T1000 (cell line): ENCODE results near the gene FAM50B.

ENCODE experiments used
- DNase-seq: peaks from one replicate; lab custom pipeline; 2025; ENCODE audit warnings: mixed read lengths; lab: John Stamatoyannopoulos, UW

FAM50B gene

GRCh38 chr6:3873051-3873450 is 23.9 kb downstream of the FAM50B start:
- no peak for DNase-seq

DNA sequence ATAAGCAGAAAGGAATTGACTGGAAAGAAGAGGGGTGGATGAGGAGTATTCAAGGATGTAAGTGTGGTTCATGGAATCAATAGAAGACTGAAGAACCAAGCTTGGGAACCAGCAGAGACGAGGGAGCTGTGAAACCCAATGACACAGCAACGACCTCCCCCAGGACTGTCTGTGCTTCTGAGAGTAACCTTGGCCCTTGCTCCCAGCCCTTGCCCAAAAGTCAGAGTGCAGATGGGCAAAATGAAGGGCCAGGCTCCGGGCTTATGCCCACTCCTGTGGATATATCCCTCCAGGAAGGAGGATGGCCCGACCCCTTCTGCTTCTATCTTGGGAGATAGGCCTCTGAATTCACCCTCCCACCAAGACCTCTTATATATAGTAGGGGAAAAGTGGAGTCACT is 24.9 kb downstream of the FAM50B start:
- no peak for DNase-seq

DNA sequence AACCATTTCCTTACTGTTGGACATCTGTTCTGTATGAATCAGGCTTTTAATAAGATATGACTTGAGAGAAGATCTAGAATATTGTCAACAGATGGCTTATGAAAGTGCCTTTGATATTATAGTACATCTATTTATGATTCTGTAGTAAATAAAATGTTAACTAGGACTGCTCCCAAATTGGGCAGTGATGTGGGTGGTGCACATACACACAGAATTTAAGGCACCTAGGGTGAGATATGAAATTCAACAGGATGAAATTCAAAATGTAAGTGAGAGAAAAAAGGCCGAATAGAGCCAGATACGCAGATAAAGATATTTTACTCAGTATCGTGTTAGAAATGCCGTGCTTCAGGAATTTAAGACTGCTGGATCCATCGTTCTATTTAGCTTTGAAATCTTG is 26.3 kb downstream of the FAM50B start:
- no peak for DNase-seq

DNA sequence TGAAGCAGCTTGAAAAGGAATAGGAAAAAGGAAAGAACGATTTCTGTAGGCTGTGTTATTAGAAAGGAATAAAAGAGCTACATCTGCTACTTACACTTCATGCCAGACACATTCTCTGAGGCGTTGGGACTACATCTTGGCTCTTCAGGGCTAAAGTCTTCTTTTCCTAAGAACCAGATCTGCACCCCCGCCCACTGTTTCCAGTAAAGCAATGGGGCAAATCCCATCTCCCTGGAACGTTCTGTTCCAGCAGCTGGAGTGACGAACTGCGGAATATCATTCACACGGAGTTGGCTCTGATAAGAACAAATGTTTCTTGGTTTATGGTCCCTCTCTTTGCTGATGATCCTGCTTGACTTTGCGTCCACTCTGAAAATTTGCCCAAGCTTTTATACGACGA is 26.9 kb downstream of the FAM50B start:
- DNase-seq: no peak

- DNase-seq: no peak
Observed at GRCh38 chr6:3876866-3877265, 27.7 kb downstream of the FAM50B start.

DNA sequence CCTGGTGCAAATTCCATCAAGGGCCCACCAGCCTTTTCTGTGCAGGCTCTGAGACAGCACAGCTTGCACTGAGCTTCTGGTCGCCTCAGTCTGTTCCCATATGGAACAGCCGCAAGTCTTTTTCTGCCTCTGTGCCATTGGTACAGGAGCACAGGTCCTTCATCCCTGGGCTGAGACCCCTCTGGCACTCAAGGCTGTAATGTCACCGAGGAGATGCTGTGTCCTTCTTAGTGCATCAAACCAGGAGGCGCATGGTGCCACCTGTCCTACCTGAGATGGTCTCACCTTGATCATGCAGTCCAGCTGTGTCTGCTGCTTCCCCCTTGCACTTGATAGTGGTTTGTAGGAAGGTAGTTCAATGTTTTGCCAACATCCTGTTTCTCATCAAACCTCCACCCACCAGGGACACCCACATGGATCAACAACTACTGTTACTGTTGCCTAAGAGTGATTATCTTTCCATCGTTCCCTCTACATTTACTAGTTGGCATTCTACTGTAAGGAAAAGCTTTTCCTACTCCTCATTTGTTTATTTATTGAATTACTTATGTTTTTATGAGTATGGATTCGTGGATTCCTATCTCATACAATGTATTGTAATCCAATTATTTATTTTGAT is 29.0 kb downstream of the FAM50B start:
- DNase-seq: no peak

GRCh38 chr6:3879194-3879952 is 30.2 kb downstream of the FAM50B start:
- DNase-seq: no peak

DNA sequence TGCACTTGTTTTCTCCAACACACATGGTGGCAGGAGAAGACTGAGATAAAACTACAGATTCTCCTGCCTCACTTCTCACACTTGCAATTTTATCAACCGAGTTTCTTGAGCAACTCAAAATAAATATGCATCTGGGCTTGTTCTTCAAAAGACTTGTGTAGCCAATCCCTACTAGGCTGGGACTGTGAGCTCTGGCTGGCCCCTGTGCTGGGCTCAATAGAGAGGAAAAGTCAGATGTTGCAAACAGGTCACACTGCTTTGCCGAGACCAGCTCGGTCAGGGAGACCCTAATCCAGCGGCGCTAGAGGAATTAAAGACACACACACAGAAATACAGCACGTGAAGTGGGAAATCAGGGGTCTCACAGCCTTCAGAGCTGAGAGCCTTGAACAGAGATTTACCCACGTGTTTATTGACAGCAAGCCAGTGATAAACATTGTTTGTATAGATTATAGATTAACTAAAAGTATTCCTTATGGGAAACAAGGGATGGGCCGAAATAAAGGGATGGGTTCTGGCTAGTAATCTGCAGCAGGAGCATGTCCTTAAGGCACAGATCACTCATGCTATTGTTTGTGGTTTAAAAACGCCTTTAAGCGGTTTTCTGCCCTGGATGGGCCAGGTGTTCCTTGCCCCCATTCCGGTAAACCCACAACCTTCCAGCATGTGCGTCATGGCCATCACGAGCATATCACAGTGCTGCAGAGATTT is 32.7 kb downstream of the FAM50B start:
- no peak for DNase-seq

DNA sequence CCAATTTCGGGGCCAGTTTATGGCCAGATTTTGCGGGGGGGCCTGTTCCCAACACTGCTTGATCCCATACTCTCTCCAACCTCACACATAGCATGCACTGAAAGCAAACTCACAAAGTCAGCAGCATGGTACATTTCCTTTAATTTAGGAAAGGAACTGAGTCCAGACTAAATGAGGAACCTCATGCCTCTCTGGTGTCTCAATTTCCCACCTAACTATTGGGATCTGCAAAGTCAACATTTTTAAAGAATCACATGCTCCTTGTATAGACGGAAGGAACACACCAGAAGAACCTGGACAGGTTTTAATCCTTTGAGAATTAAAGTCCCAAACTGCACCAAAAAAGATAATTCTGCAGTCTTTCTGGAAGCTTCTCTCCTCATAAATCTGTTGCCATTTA is 33.3 kb downstream of the FAM50B start:
- DNase-seq: no peak

DNA sequence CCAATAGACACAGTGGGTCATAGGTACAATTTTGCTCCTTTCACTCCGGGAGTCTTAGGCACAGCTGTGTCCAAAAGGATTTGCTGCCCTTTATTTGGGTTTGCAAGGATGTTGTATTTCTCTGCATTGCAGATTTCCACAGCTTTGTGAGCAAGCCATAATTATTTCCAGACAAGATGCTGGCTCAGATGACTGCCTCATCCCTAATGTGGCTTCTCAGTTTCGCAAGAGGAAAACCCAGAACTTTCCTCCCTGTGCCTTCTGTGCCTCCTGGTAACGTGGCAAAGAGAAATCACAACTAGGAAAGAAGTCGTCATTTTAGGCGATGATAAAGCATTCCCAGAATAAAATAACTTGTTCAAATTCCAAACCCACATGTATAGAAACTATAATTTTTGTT is 33.7 kb downstream of the FAM50B start:
- no peak for DNase-seq

- DNase-seq: no peak
Observed at GRCh38 chr6:3884007-3884745, 35.0 kb downstream of the FAM50B start.

- DNase-seq: no peak
Observed at GRCh38 chr6:3885262-3886036, 36.3 kb downstream of the FAM50B start.

- DNase-seq: no peak
Observed at GRCh38 chr6:3887150-3887700, 38.1 kb downstream of the FAM50B start.

DNA sequence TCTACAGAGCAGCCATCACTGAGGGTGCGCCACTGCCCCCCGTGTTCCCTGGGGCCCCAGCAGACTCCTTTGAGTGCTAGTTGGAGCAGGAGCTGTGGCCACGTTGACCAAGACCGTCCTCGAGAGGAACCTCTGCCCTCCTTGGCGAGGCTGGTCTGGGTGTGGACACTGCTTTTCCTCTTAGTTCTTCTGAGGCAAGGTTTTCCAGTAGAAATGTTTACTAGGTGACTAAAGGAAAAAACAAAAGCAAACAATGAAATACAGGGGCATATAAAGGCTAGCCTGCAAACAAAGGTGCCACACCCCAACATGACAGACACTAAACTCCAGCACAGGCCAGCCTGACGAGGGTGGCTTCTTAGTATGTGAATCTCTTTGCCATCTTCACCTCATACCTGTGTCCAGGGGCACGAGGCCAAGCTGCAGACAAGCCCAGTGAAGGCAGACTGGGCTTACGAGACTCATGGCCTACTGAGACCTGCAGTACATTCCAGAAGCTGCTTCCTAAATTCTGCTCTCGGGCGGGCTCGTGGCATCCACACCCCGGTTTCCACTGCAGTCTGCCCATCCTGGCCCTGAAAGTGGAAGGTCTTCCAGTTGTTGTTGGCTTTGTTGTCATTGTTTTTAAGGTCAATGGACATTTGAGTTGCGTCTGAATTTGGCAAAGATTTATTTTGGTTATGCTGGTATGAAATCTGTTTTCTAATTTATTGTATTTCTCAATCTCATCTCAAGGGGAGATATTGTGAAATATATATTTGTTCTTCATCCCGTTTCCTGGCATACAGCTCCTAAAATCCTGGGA is 39.2 kb downstream of the FAM50B start:
- DNase-seq: no peak

- DNase-seq: no peak
Observed at GRCh38 chr6:3890047-3890446, 40.9 kb downstream of the FAM50B start.

- DNase-seq: no peak
Observed at GRCh38 chr6:3891883-3892282, 42.7 kb downstream of the FAM50B start.

- DNase-seq: no peak
Observed at GRCh38 chr6:3892603-3893002, 43.4 kb downstream of the FAM50B start.

DNA sequence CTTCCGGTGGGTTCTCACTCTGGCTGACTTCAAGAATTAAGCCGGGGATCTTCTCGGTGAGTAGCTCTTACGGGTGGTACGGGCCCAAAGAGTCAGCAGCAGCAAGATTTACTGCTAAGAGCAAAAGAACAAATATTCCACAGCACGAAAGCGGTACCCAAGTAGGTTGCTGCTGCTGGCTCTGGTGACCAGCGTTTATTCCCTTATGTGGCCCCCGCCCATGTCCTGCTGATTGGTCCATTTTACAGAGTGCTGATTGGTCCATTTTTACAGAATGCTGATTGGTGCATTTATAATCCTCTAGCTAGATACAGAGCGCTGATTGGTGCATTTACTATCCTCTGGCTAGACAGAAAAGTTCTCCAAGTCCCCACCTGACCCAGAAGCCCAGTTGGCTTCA is 44.3 kb downstream of the FAM50B start:
- no peak for DNase-seq

DNA sequence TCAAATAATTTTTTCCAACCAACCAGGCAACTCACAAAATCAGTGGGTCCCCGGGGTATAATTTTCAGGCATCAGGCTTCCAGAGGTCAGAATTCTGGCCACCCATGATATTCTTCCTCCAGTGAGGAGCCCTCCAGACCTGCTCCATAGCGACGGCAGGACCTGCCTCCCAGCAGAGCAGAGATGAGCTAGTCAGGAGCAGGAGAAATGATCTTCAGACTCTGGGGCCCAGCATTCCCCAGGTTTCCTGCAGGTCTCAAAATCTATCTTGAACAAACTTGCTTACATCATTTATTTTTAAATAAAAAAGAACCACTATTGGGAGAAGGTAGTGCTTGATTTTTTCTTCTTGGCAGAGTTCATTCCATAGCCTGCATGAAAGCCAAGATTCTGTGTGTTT is 44.7 kb downstream of the FAM50B start:
- DNase-seq: no peak

DNA sequence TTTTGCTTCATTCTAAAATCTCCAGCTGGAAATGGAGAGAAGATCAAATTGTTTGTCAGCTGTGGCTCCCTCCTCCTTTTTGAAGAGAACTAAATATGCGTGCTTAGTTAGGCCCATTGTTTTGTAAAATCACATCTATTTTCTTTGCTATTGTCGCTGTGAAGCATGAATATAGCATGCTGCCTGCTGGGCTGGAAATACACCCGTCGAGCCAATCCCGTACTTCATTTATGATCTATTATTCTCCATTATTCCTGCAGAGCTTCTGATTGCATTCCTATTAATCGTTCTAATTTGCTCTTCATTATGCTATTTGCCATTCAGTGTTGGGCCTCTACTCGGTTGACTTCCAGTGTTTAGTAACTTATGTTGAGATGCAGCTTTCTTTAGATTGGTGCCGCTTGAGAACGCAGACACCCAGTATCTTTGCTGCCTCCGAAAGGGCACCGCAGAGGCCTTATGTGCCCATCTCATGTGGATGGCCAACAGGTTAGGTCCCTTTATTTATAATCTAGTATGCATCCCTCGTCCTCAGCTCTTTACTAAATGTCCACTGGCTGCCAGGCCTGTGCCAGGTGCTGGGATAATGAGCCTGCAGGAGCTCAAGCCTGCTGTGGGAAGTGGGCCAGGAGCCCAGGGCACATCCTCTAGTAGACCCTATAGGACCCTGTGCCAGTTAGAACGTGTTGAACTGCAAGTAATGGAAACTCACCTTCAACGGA is 45.6 kb downstream of the FAM50B start:
- no peak for DNase-seq
